Measurements from ENCODE around the gene CAMK2N2. TPM values are rescaled to one million over a fixed set of nuclear protein-coding genes. Genes with fewer than 3 reads are reported as not detected.
A peak's percentile ranks its signal among the peaks of the same experiment; 100 is the strongest.
"Not testable (repeated sequence)": the region's sequence is repeated elsewhere in the genome, so short reads cannot be mapped to it uniquely, and the experiment has no call there.

CAMK2N2 gene
- total RNA-seq, 4 donors from 2014 or later: not detected

- TF ChIP-seq POLR2A (IDR thresholded peaks at IDR 0.05) (no peak), CTCF (IDR thresholded peaks at IDR 0.05) (no peak)
- Histone ChIP-seq H3K4me1 (peaks cover 0 to 10% (median 0%) of the 10 kb centered on the region in 3 donors), H3K36me3 (no peaks in the 10 kb centered on the region), H3K27me3 (peaks cover 0 to 67% (median 8%) of the 10 kb centered on the region in 4 donors), H3K27ac (no peak overlapping the region), H3K4me3 (no peak overlapping the region), H3K9me3 (no peaks in the 10 kb centered on the region)
- intact Hi-C loops (cut with DNase I): no loop called here
- no peak for DNase-seq
- whole genome bisulfite sequencing, 2 donors: 51 to 75% methylated on average over 5 to 12 of the region's 12 CpGs
Measured at GRCh38 chr3:184275381-184275701, 14.0 kb upstream of the CAMK2N2 start.

DNA sequence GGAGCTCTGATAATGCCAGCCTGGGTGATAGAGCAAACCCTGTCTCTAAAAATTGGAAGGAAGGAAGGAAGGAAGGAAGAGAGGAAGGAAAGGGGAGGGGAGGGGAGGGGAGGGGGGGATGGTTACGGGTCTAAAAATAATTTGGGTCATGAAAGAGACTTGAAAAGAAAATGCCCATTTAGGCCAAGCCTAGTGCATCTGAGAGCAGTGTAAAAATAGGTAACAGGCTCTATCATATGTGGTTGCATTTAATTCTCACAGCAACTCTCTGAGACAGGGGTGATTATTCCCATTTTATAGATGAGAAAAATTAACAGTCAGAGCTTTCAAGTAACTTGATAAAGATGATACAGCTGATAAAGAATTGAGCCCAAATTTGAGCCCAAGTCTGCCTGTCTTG, 10.9 kb upstream of the CAMK2N2 start:
- 47% methylated on average over 1 of the region's 1 CpG for WGBS, 2 donors
- H3K36me3 ChIP-seq: no peaks in the 10 kb centered on the region
- peaks cover 0 to 78% (median 8%) of the 10 kb centered on the region in 4 donors for H3K27me3 ChIP-seq
- H3K4me3 ChIP-seq: no peak overlapping the region
- H3K9me3 ChIP-seq: no peaks in the 10 kb centered on the region
- intact Hi-C loops (cut with DNase I): no loop called here
- no peak for TF ChIP-seq CTCF (IDR thresholded peaks at IDR 0.05)
- no peak for TF ChIP-seq POLR2A (IDR thresholded peaks at IDR 0.05)
- peaks cover 0 to 10% (median 0%) of the 10 kb centered on the region in 3 donors for H3K4me1 ChIP-seq
- no peak for DNase-seq
- H3K27ac ChIP-seq: no peak overlapping the region

GRCh38 chr3:184267249-184267648, 5.9 kb upstream of the CAMK2N2 start:
- H3K9me3 ChIP-seq; H3K4me3 ChIP-seq; DNase-seq; H3K27ac ChIP-seq; intact Hi-C loops (cut with DNase I); H3K4me1 ChIP-seq; H3K36me3 ChIP-seq: not testable (repeated sequence)
- WGBS, 2 donors: 70 to 93% methylated on average over 1 of the region's 1 CpG
- peaks cover 6 to 84% (median 8%) of the 10 kb centered on the region in 4 donors for H3K27me3 ChIP-seq

GRCh38 chr3:184262764-184263179, 1.4 kb upstream of the CAMK2N2 start:
- H3K4me3 ChIP-seq: peak overlapping the region in 1 of 4 donors; percentile 70
- WGBS, 2 donors: 19 to 86% methylated on average over 1 to 7 of the region's 15 CpGs
- H3K4me1 ChIP-seq: peaks cover 23 to 37% (median 31%) of the 10 kb centered on the region in 3 donors

GRCh38 chr3:184261854-184262763, 756 bp upstream of the CAMK2N2 start:
- Histone ChIP-seq H3K36me3 (peaks cover 0 to 16% (median 4%) of the 10 kb centered on the region in 3 donors), H3K4me1 (peaks cover 23 to 37% (median 31%) of the 10 kb centered on the region in 3 donors), H3K27me3 (peaks cover 17 to 91% (median 21%) of the 10 kb centered on the region in 4 donors), H3K4me3 (peak overlapping the region; percentile 35 to 70 (median 46)), H3K9me3 (no peaks in the 10 kb centered on the region), H3K27ac (no peak overlapping the region)
- intact Hi-C loops (cut with DNase I): no loop called here
- no peak for DNase-seq
- WGBS, 2 donors: 1 to 2% methylated on average over 25 to 32 of the region's 66 CpGs
- TF ChIP-seq CTCF (IDR thresholded peaks at IDR 0.05): no peak
- TF ChIP-seq POLR2A (IDR thresholded peaks at IDR 0.05): no peak

More at GRCh38 chr3:184262764-184263179, 1.4 kb upstream of the CAMK2N2 start:
- Histone ChIP-seq H3K36me3 (peaks cover 0 to 15% (median 4%) of the 10 kb centered on the region in 3 donors), H3K27ac (no peak overlapping the region), H3K9me3 (no peaks in the 10 kb centered on the region), H3K27me3 (peaks cover 17 to 94% (median 21%) of the 10 kb centered on the region in 4 donors)
- intact Hi-C loops (cut with DNase I): no loop called here
- no peak for DNase-seq
- TF ChIP-seq POLR2A (IDR thresholded peaks at IDR 0.05): no peak
- TF ChIP-seq CTCF (IDR thresholded peaks at IDR 0.05): no peak
